Measurements from ENCODE around the gene ANXA9. TPM values are rescaled to one million over a fixed set of nuclear protein-coding genes. Genes with fewer than 3 reads are reported as not detected.

Gene ANXA9
- total RNA-seq, 1 donor from 2014 or later = 1.2 TPM

GRCh38 chr1:151001602-151002001, 19.5 kb downstream of the ANXA9 start:
- Histone ChIP-seq H3K9me3 (no peaks in the 10 kb centered on the region), H3K27me3 (no peaks in the 10 kb centered on the region), H3K27ac (no peak overlapping the region), H3K4me1 (peaks cover 41% of the 10 kb centered on the region), H3K4me3 (no peak overlapping the region), H3K36me3 (peaks cover 55% of the 10 kb centered on the region)
- TF ChIP-seq CTCF (IDR thresholded peaks at IDR 0.05) = no peak
- DNase-seq = no peak
- peak; percentile 40 for ATAC-seq
- intact Hi-C loops (cut with DNase I) = no loop called here

DNA sequence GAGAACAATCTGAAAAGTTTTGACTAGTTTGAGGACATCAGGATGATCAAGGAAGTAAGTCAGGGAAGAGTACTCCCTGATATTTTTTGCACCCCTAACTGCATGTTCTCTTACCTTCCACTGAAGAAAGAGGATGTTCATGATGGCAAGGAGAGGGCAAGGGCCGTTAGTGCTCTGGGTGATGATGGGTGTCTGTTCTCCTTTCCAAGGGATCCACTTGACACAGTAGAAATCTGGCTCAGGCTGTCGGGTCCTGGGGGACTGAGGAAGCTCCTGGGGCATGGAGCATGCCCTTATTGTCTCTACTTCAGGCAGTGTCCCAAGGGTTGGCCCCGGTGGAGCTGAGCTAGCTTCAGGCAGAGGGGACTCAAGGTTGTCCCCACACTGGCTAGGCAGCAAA, 20.0 kb downstream of the ANXA9 start:
- Histone ChIP-seq H3K4me3 (no peak overlapping the region), H3K4me1 (peaks cover 45% of the 10 kb centered on the region), H3K9me3 (no peaks in the 10 kb centered on the region), H3K27ac (peak overlapping the region; percentile 47), H3K36me3 (peaks cover 51% of the 10 kb centered on the region), H3K27me3 (no peaks in the 10 kb centered on the region)
- no peak for DNase-seq
- intact Hi-C loops (cut with DNase I) = no loop called here
- TF ChIP-seq CTCF (IDR thresholded peaks at IDR 0.05) = no peak
- ATAC-seq = no peak

DNA sequence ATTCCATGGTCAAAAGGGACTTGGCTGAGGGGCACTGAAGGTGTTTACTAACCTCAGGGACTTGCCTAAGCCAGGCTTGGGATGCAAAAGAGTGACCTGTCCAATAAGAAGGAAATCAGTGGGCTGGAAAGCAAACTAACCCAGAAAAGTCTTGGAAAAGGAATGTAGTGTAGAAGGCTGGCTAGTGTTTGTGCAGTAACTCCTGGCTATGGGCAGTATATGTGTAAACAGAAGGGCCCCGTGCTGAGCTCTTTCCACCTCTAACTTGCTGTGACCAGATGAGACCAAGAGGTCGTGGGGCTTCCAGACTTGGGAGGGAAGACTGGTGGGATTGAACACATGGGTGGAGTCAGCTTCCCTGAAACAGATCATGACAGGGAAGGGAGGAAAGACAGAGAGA, 20.5 kb downstream of the ANXA9 start:
- H3K4me3 ChIP-seq = no peak overlapping the region
- no peaks in the 10 kb centered on the region for H3K9me3 ChIP-seq
- TF ChIP-seq CTCF (IDR thresholded peaks at IDR 0.05) = no peak
- ATAC-seq (no peak), DNase-seq (no peak)
- peaks cover 45% of the 10 kb centered on the region for H3K36me3 ChIP-seq
- peaks cover 51% of the 10 kb centered on the region for H3K4me1 ChIP-seq
- no peaks in the 10 kb centered on the region for H3K27me3 ChIP-seq
- intact Hi-C loops (cut with DNase I) = no loop called here
- peak overlapping the region; percentile 47 for H3K27ac ChIP-seq

- H3K9me3 ChIP-seq = no peaks in the 10 kb centered on the region
- H3K36me3 ChIP-seq = peaks cover 39% of the 10 kb centered on the region
- H3K4me1 ChIP-seq = peaks cover 56% of the 10 kb centered on the region
- H3K27ac ChIP-seq = peak overlapping the region; percentile 47
- no peak for ATAC-seq
- DNase-seq = no peak
- no peaks in the 10 kb centered on the region for H3K27me3 ChIP-seq
- TF ChIP-seq CTCF (IDR thresholded peaks at IDR 0.05) = no peak
- intact Hi-C loops (cut with DNase I) = no loop called here
- H3K4me3 ChIP-seq = peak overlapping the region; percentile 72
Observed at GRCh38 chr1:151003180-151003579, 21.1 kb downstream of the ANXA9 start.

DNA sequence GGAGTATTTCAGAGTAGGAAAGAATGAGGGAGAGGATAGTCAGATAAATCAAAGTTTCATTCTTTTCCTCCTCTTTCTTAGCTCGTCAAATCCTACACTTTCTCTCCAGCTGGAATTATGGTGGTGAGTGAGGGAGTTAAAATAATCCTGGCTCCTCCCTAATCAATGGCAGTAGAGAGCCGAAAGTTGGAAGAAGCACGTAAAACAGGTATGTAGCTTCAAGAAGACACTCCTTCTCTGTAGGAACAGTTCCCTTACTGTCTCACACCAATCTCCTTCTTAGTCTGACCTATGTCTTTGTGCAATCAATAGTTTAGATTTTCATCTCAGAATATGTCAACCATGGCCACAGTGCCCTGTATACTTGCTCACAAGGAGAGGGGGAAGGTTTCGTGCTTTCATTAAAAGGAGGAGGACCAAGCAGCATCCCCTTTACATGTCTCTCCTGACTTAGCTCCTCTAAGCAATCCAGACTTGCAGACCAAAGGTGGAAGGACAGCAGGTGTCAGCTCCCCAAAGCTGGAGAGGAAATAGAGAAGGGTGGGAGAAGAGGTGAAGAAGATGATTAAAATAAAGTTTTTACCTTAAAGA, 23.7 kb downstream of the ANXA9 start:
- intact Hi-C loops (cut with DNase I) = no loop called here
- ATAC-seq (no peak), DNase-seq (no peak)
- peak overlapping the region; percentile 96 for H3K27ac ChIP-seq
- peaks cover 15% of the 10 kb centered on the region for H3K36me3 ChIP-seq
- H3K4me1 ChIP-seq = peaks cover 67% of the 10 kb centered on the region
- no peaks in the 10 kb centered on the region for H3K9me3 ChIP-seq
- H3K4me3 ChIP-seq = peak overlapping the region; percentile 72
- H3K27me3 ChIP-seq = no peaks in the 10 kb centered on the region
- no peak for TF ChIP-seq CTCF (IDR thresholded peaks at IDR 0.05)

Measured in upper lobe of right lung (tissue), 1 donor.